ENCODE measurements around the gene AMN1.
"Not testable (repeated sequence)": the region's sequence is repeated elsewhere in the genome, so short reads cannot be mapped to it uniquely, and the experiment has no call there.

AMN1 gene

GRCh38 chr12:31732926-31733548, 4.2 kb upstream of the AMN1 start:
- peak in 1 of 5 experiments; percentile 39 for DNase-seq

- not testable (repeated sequence) for DNase-seq
Observed at GRCh38 chr12:31731203-31731602, 2.4 kb upstream of the AMN1 start.

GRCh38 chr12:31729705-31730104, 884 bp upstream of the AMN1 start:
- DNase-seq: no peak

- DNase-seq: peak in 1 of 5 experiments; percentile 69
Observed at GRCh38 chr12:31728289-31728916, 418 bp downstream of the AMN1 start.

- no peak for DNase-seq
Observed at GRCh38 chr12:31727192-31727591, 1.6 kb downstream of the AMN1 start.

- no peak for DNase-seq
Observed at GRCh38 chr12:31726575-31726974, 2.2 kb downstream of the AMN1 start.

- DNase-seq: no peak
Observed at GRCh38 chr12:31724557-31724956, 4.3 kb downstream of the AMN1 start.

GRCh38 chr12:31722580-31722979, 6.2 kb downstream of the AMN1 start:
- no peak for DNase-seq

GRCh38 chr12:31718542-31719198, 10.2 kb downstream of the AMN1 start:
- DNase-seq: not testable (repeated sequence)

GRCh38 chr12:31716998-31717397, 11.8 kb downstream of the AMN1 start:
- DNase-seq: not testable (repeated sequence)

- DNase-seq: no peak
Observed at GRCh38 chr12:31715283-31715825, 13.5 kb downstream of the AMN1 start.

- no peak for DNase-seq
Observed at GRCh38 chr12:31714406-31715271, 14.2 kb downstream of the AMN1 start.

- no peak for DNase-seq
Observed at GRCh38 chr12:31712877-31713276, 15.9 kb downstream of the AMN1 start.

GRCh38 chr12:31710021-31710818, 18.6 kb downstream of the AMN1 start:
- no peak for DNase-seq

GRCh38 chr12:31708118-31708517, 20.7 kb downstream of the AMN1 start:
- not testable (repeated sequence) for DNase-seq

- no peak for DNase-seq
Observed at GRCh38 chr12:31705621-31706020, 23.2 kb downstream of the AMN1 start.

GRCh38 chr12:31702047-31702446, 26.8 kb downstream of the AMN1 start:
- DNase-seq: no peak

- DNase-seq: not testable (repeated sequence)
Observed at GRCh38 chr12:31689921-31690320, 38.9 kb downstream of the AMN1 start.

- peak in 1 of 5 experiments; percentile 81 for DNase-seq
Observed at GRCh38 chr12:31687101-31687527, 41.7 kb downstream of the AMN1 start.

GRCh38 chr12:31685801-31686200, 43.0 kb downstream of the AMN1 start:
- no peak for DNase-seq

GRCh38 chr12:31682136-31682962, 46.5 kb downstream of the AMN1 start:
- peak; percentile 12 to 86 (median 45) for DNase-seq

Data from T-helper 2 cell (primary cell).